NCI-H2081 treated with DMSO at 0.1 percent for 48 hours (cell line): Measurements from ENCODE around the gene CREBL2.
A peak's percentile ranks its signal among the peaks of the same experiment; 100 is the strongest.

Experiments
- DNase-seq: peaks from one replicate; lab custom pipeline; 2025; lab: John Stamatoyannopoulos, UW

The CREBL2 gene

GRCh38 chr12:12676605-12677004, 64.9 kb downstream of the CREBL2 start:
- no peak for DNase-seq

DNA sequence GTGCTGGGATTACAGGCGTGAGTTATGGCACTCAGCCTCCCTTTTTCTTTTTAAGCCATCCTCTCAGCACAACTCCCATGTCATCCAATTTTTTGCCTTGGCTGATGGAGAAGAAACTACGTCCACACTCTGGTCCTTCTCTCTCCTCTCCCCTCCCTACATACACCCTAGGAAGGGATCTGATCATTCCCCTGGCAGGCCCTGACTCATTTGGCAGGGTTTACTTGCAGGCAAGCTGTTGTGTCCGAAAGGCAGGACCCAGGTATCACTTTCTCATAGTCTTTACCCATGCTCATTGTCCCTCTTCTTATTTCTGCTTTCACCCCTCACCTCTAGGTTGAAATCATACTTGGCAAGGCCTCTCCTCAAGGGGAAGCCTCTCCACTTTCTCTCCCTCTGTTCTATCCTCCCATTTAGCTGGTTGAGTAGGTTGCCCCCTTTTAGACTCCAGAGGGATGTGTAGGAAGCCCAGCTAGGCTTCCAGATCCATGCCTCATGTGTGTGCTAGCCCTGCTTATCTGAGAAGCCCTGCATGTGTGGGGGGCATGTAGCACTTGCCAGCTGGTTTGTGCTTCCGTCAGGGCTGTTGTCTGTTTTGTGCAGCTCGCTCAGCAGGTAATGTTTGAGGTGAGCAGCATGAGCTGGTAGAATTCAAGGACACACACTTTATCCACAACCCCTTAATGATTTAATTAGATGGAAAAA, 69.5 kb downstream of the CREBL2 start:
- peak; percentile 15 for DNase-seq

DNA sequence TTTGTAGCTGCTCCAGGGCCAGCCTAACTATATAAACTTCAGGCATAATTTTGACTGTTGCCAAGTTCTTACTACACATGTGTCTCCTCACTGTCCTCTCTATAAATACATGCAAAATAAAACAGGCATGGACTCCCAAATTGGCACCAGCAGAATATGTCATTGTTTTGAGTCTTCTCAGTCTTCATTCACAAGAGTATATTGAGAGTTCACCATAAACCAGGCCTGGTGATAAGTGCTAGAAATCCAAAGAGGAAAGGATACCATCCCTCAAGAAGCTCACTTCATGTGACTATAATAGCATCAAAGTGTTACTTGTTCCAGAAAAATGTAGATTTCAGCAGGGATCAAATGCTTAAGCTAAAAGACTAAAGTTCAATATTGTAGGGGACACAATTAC, 70.6 kb downstream of the CREBL2 start:
- DNase-seq, result no peak

GRCh38 chr12:12683136-12683697, 71.5 kb downstream of the CREBL2 start:
- no peak for DNase-seq

DNA sequence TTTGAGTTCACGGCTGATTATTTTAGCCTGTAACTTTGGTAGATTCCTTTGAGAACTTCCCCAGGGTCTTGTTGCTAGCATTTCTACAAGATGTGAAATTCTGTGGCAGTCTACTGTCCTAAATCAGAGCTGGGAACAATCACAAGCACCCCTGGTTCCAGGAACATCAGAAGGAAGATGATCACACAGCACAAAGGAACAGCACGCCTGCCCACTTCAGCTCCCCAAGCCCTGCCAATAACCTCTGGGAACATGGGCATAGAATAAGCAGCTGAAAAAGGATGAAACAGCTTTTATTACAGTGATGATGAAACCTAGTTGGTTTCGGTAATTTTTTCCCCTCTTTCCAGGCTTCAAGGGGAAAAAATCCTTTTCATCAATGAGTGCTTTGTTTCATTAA, 72.0 kb downstream of the CREBL2 start:
- no peak for DNase-seq

DNA sequence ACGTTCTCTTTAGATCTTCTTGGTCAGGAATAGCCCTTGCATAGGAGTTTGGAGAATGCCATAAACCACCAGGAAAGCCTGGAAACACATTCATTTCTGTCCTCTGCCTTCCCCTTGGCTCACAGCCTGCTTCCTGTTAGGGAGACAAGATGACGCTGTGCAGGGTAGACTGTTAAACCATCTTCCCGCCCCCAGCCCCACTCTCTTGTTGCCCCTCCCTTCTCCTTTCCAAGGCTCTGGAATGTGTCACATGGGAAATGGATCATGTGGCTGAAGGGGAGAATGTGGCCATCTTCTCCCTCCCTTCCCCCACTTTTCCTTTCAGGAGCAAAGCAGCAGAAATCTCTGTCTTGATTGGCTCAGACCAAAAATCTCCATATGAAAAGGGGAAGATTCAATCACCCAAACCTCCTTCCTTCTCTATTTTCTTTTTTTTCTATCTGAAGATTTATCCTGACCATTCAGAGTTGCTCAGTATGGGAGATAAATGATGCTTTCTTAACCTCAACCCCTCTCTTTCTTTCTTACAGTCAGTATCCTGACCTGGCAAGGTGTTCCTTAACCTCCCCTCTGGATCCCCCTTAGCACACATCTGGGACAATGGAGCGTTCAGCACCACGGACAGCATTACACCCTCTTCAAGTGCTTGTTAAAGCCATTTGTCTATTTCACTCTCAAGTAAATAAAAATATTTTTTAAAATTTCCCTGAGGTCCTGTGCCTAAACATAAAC, 72.9 kb downstream of the CREBL2 start:
- DNase-seq, result peak; percentile 85

GRCh38 chr12:12685305-12685704, 73.6 kb downstream of the CREBL2 start:
- DNase-seq, result no peak

GRCh38 chr12:12686472-12686871, 74.8 kb downstream of the CREBL2 start:
- DNase-seq, result no peak

- no peak for DNase-seq
These were observed 75.2 kb downstream of the CREBL2 start for GRCh38 chr12:12686925-12687324.

DNA sequence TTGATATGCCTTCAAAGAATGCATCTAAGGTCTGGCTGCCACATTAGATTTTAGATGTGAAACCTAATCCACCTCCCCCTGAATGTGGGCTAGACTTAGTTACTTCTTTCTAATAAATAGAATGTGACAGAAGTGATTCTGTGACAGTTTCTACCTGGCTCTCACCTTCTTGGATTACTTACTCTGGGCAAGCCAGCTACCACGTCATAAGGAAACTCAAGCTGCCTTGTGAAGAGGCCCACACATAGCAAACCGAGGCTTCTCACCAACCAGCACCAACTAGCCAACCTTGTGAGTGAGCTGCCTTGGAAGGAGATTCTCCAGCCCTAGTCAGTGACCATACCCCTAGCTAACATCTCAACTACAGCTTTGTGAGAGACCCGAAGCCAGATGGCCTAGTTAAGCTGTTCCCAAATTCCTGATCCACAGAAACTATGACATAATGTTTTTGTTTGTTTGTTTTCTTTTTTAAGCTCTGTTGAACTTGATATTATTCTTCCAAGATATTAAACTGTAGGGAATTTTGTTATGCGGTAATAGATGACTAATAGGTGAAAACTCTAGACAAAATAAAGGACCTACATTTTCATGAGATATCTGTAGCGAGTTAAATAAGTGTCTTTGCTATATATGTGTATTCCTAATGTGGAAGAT, 78.1 kb downstream of the CREBL2 start:
- DNase-seq, result no peak

DNA sequence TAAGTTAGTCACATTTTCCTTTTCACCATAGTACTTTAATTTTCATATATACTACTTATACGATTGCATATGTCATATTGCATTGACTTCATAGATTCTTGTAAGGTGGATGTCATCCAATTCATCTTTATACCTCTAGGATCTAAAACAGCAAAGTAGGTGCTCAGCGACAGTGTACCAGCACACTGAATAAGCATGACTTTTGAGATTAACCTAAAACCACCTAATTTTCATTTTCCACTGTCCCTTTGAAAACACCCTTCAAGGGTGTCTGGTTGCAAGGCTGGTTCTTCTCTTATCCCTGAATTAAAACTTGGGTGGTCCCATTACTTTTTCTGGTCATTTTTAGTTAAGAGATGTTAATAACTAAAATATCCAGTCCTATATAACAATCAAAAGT, 79.9 kb downstream of the CREBL2 start:
- no peak for DNase-seq

- DNase-seq, result no peak
These were observed 81.5 kb downstream of the CREBL2 start for GRCh38 chr12:12693111-12693671.
